Measurements from ENCODE around the gene BSX. TPM values are rescaled to one million over a fixed set of nuclear protein-coding genes. Genes with fewer than 3 reads are reported as not detected.

Gene BSX
- total RNA-seq (2022; extraction: Qiagen RNA extraction): not detected in 5 replicates

GRCh38 chr11:122981388-122982264 is at the start of gene BSX:
Gene BSX, minus strand, starts transcription at chr11:122981834. Its CDS starts 163 bp downstream, at chr11:122981671.

Other genes with a start within 250 kb of the BSX start
- gene CRTAM, start 143.3 kb downstream of the BSX start, total RNA-seq (2022; extraction: Qiagen RNA extraction): 0.03 to 0.24 TPM (median 0.10 TPM) in 5 replicates
- gene JHY, start 99.1 kb downstream of the BSX start, total RNA-seq (2022; extraction: Qiagen RNA extraction): 2.8 to 4.1 TPM (median 3.3 TPM) in 5 replicates
- 1,380 to 2,609 TPM (median 1,576 TPM) in 5 replicates for gene HSPA8, start 80.3 kb upstream of the BSX start, total RNA-seq (2022; extraction: Qiagen RNA extraction)
- 17.7 to 27.3 TPM (median 26.0 TPM) in 5 replicates for gene CLMP, start 213.4 kb upstream of the BSX start, total RNA-seq (2022; extraction: Qiagen RNA extraction)

Data from A549 treated with Hydrocortisone at 1 μM for 4 hours (cell line).